GM23338 (cell line): ENCODE data around the gene CAMP. TPM values are rescaled to one million over a fixed set of nuclear protein-coding genes. Genes with fewer than 3 reads are reported as not detected.
A peak's percentile ranks its signal among the peaks of the same experiment; 100 is the strongest.

Source experiments
- ATAC-seq: fragments of 200-7000 bp; cut with Tn5 transposase; 3 replicates; pipeline ENCODE4 v1.9.1; 2020
- DNase-seq: peaks from one replicate; pipeline ENCODE4 v3.0.0-alpha.2; 2015; ENCODE audit warnings: low spot score
- H2AFZ ChIP-seq: fragments of 200-600 bp; sonication (generic); 2 replicates; pipeline ENCODE4 v1.8.0; 2016; ENCODE audit warnings: antibody characterized with exemption, mild to moderate bottlenecking, moderate library complexity
- H3F3A ChIP-seq: fragments of 200-600 bp; sonication (generic); replicated peaks from 2 replicates; pipeline ENCODE4 v1.8.0; 2017; ENCODE audit warnings: antibody characterized with exemption, mixed run types, low read depth
- H3K27ac ChIP-seq: fragments of 200-600 bp; sonication (generic); 2 replicates; pipeline ENCODE4 v1.6.1; 2016; ENCODE audit warnings: low read depth
- H3K27me3 ChIP-seq: fragments of 200-600 bp; sonication (generic); 2 replicates; pipeline ENCODE4 v1.8.0; 2016; ENCODE audit warnings: mild to moderate bottlenecking, mixed run types, moderate library complexity; ENCODE audit not compliant: insufficient read depth
- H3K36me3 ChIP-seq: fragments of 200-600 bp; sonication (generic); 2 replicates; pipeline ENCODE4 v1.8.0; 2016; ENCODE audit warnings: mild to moderate bottlenecking; ENCODE audit not compliant: insufficient read depth
- H3K4me1 ChIP-seq: fragments of 200-600 bp; sonication (generic); 2 replicates; pipeline ENCODE4 v1.8.0; 2016; ENCODE audit warnings: mild to moderate bottlenecking, moderate library complexity; ENCODE audit not compliant: insufficient read depth
- H3K4me2 ChIP-seq: fragments of 200-600 bp; sonication (generic); 2 replicates; pipeline ENCODE4 v1.7.1; 2017; ENCODE audit warnings: mixed run types
- H3K4me3 ChIP-seq: fragments of 200-600 bp; sonication (generic); 2 replicates; pipeline ENCODE4 v1.6.1; 2016; ENCODE audit warnings: mixed run types
- H3K79me2 ChIP-seq: fragments of 200-600 bp; sonication (generic); replicated peaks from 2 replicates; pipeline ENCODE4 v1.8.0; 2017; ENCODE audit warnings: mild to moderate bottlenecking; ENCODE audit not compliant: insufficient read depth
- H3K9me2 ChIP-seq: fragments of 200-600 bp; sonication (generic); 2 replicates; pipeline ENCODE4 v1.8.0; 2017; ENCODE audit not compliant: insufficient read depth
- H4K20me1 ChIP-seq: fragments of 200-600 bp; sonication (generic); replicated peaks from 2 replicates; pipeline ENCODE4 v1.8.0; 2017; ENCODE audit warnings: mild to moderate bottlenecking; ENCODE audit not compliant: insufficient read depth
- H3K27ac Mint-ChIP-seq: 2 replicates; pipeline ENCODE4 v1.8.0; 2020; ENCODE audit warnings: inconsistent platforms, mild to moderate bottlenecking, moderate library complexity, mixed read lengths
- H3K27me3 Mint-ChIP-seq: 3 replicates; pipeline ENCODE4 v1.8.0; 2022; ENCODE audit warnings: low read depth, mild to moderate bottlenecking, moderate library complexity, mixed read lengths, inconsistent platforms; ENCODE audit not compliant: insufficient read depth, poor library complexity
- H3K36me3 Mint-ChIP-seq: 3 replicates; pipeline ENCODE4 v1.8.0; 2021; ENCODE audit warnings: low read depth, mild to moderate bottlenecking, inconsistent platforms, moderate library complexity, mixed read lengths
- H3K4me1 Mint-ChIP-seq: 3 replicates; pipeline ENCODE4 v1.8.0; 2020; ENCODE audit warnings: mild to moderate bottlenecking, inconsistent platforms, mixed read lengths
- H3K4me3 Mint-ChIP-seq: 3 replicates; pipeline ENCODE4 v1.8.0; 2021; ENCODE audit warnings: moderate library complexity, mild to moderate bottlenecking, inconsistent platforms, mixed read lengths
- H3K9me3 Mint-ChIP-seq: 3 replicates; pipeline ENCODE4 v1.8.0; 2020; ENCODE audit warnings: moderate library complexity, mild to moderate bottlenecking, inconsistent platforms, mixed read lengths
- CREB1 ChIP-seq: fragments of 250-450 bp; sonication (Bioruptor Pico); IDR thresholded peaks from 2 replicates; pipeline ENCODE4 v1.5.0; 2020; ENCODE audit warnings: low read depth, mild to moderate bottlenecking, moderate library complexity
- ETS1 ChIP-seq: IDR thresholded peaks from 2 replicates; pipeline ENCODE4 v1.6.1; 2016; ENCODE audit warnings: antibody characterized with exemption
- EZH2 ChIP-seq: fragments of 200-600 bp; sonication (generic); IDR thresholded peaks from one replicate; pipeline ENCODE4 v1.8.0; 2017; ENCODE audit warnings: antibody characterized with exemption, mild to moderate bottlenecking, low read depth; ENCODE audit not compliant: unreplicated experiment
- EZH2phosphoT487 ChIP-seq: fragments of 200-600 bp; sonication (generic); IDR thresholded peaks from one replicate; pipeline ENCODE4 v1.8.1; 2018; ENCODE audit warnings: antibody characterized with exemption; ENCODE audit not compliant: unreplicated experiment
- JUNB ChIP-seq: IDR thresholded peaks from one replicate; pipeline ENCODE4 v1.6.1; 2016; ENCODE audit warnings: antibody characterized with exemption; ENCODE audit not compliant: unreplicated experiment
- NANOG ChIP-seq: IDR thresholded peaks from 2 replicates; pipeline ENCODE4 v1.6.1; 2016; ENCODE audit warnings: antibody characterized with exemption, borderline replicate concordance
- POLR2AphosphoS5 ChIP-seq: IDR thresholded peaks from 2 replicates; pipeline ENCODE4 v1.6.1; 2016; ENCODE audit warnings: antibody characterized with exemption, low read depth
- STAT1 ChIP-seq: IDR thresholded peaks from one replicate; pipeline ENCODE4 v1.6.1; 2016; ENCODE audit warnings: antibody characterized with exemption; ENCODE audit not compliant: unreplicated experiment
- ZNF331 ChIP-seq: fragments of 250-450 bp; sonication (Bioruptor Pico); IDR thresholded peaks from 2 replicates; pipeline ENCODE4 v1.5.0; 2020; ENCODE audit warnings: low read depth, mild to moderate bottlenecking, moderate library complexity
- ZNF462 ChIP-seq: fragments of 250-450 bp; sonication (Bioruptor Pico); IDR thresholded peaks from 2 replicates; pipeline ENCODE4 v1.5.0; 2020; ENCODE audit warnings: mild to moderate bottlenecking, moderate library complexity
- polyA plus RNA-seq: library from polyadenylated mRNA; unstranded; fragments of >200 nt; fragmentation: Nextera tagmentation; extraction: Ambion mirVana; gene quantifications from 2 replicates; pipeline ENCODE4 v1.2.1, GENCODE V29; 2016
- total RNA-seq: library from RNA; depleted of rRNA; stranded (reverse); fragments of >200 nt; shearing (Covaris generic); gene quantifications from 2 replicates; pipeline ENCODE4 v1.2.3, GENCODE V29; 2014
- TF ChIP-seq, protein P1 (sequence below), 2 experiments: fragments of 200-600 bp in 1 of 2; sonication (generic) in 1 of 2; conservative IDR thresholded peaks; 2 replicates each; pipeline versions ENCODE4 v1.5.1 to v1.6.1; 2016 to 2017; ENCODE audit warnings: antibody characterized with exemption in 2 of 2, low read depth in 2 of 2, mild to moderate bottlenecking in 2 of 2, moderate library complexity in 1 of 2
- TF ChIP-seq, protein P2 (sequence below): IDR thresholded peaks from one replicate; pipeline ENCODE4 v1.6.1; 2018; ENCODE audit warnings: antibody characterized with exemption; ENCODE audit not compliant: unreplicated experiment

The CAMP gene
- total and polyA plus RNA-seq, 2 experiments from 2014 or later, result not detected

GRCh38 chr3:48190911-48191310 is 32.4 kb upstream of the CAMP start:
- H3K9me3 Mint-ChIP-seq, result no peaks in the 10 kb centered on the region
- TF ChIP-seq, protein P1, sequence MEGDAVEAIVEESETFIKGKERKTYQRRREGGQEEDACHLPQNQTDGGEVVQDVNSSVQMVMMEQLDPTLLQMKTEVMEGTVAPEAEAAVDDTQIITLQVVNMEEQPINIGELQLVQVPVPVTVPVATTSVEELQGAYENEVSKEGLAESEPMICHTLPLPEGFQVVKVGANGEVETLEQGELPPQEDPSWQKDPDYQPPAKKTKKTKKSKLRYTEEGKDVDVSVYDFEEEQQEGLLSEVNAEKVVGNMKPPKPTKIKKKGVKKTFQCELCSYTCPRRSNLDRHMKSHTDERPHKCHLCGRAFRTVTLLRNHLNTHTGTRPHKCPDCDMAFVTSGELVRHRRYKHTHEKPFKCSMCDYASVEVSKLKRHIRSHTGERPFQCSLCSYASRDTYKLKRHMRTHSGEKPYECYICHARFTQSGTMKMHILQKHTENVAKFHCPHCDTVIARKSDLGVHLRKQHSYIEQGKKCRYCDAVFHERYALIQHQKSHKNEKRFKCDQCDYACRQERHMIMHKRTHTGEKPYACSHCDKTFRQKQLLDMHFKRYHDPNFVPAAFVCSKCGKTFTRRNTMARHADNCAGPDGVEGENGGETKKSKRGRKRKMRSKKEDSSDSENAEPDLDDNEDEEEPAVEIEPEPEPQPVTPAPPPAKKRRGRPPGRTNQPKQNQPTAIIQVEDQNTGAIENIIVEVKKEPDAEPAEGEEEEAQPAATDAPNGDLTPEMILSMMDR (conservative IDR thresholded peaks at IDR 0.05; ENCODE audit: low read depth in 2 of 2), result no peak
- TF ChIP-seq ZNF331 (CRISPR knock-in tag) (no peak), STAT1 (no peak), EZH2 (no peak), ETS1 (no peak), ZNF462 (CRISPR knock-in tag) (no peak), JUNB (no peak), NANOG (no peak), EZH2phosphoT487 (no peak), POLR2AphosphoS5 (no peak), CREB1 (CRISPR knock-in tag) (no peak)
- TF ChIP-seq, protein P2, sequence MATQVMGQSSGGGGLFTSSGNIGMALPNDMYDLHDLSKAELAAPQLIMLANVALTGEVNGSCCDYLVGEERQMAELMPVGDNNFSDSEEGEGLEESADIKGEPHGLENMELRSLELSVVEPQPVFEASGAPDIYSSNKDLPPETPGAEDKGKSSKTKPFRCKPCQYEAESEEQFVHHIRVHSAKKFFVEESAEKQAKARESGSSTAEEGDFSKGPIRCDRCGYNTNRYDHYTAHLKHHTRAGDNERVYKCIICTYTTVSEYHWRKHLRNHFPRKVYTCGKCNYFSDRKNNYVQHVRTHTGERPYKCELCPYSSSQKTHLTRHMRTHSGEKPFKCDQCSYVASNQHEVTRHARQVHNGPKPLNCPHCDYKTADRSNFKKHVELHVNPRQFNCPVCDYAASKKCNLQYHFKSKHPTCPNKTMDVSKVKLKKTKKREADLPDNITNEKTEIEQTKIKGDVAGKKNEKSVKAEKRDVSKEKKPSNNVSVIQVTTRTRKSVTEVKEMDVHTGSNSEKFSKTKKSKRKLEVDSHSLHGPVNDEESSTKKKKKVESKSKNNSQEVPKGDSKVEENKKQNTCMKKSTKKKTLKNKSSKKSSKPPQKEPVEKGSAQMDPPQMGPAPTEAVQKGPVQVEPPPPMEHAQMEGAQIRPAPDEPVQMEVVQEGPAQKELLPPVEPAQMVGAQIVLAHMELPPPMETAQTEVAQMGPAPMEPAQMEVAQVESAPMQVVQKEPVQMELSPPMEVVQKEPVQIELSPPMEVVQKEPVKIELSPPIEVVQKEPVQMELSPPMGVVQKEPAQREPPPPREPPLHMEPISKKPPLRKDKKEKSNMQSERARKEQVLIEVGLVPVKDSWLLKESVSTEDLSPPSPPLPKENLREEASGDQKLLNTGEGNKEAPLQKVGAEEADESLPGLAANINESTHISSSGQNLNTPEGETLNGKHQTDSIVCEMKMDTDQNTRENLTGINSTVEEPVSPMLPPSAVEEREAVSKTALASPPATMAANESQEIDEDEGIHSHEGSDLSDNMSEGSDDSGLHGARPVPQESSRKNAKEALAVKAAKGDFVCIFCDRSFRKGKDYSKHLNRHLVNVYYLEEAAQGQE, result no peak
- Histone ChIP-seq H3K27me3 (no peaks in the 10 kb centered on the region), H3K9me2 (no peaks in the 10 kb centered on the region), H3F3A (peaks cover 4% of the 10 kb centered on the region), H3K27ac (peak overlapping the region; percentile 61; the same call in 1 of the 2 replicates), H2AFZ (peak overlapping the region; percentile 98), H3K79me2 (peaks cover 20% of the 10 kb centered on the region), H4K20me1 (0 out of 2 replicates have a peak, but pooled peaks cover 3% of the 10 kb centered on the region), H3K4me3 (no peak overlapping the region), H3K36me3 (peaks cover 3% of the 10 kb centered on the region; the same call in 1 of the 2 replicates), H3K4me2 (peak overlapping the region; percentile 67), H3K4me1 (peaks cover 28% of the 10 kb centered on the region)
- no peak overlapping the region for H3K27ac Mint-ChIP-seq
- H3K36me3 Mint-ChIP-seq, result peaks cover 15% of the 10 kb centered on the region
- peaks cover 22% of the 10 kb centered on the region for H3K27me3 Mint-ChIP-seq
- no peak overlapping the region; the same call in 2 of the 3 replicates for H3K4me3 Mint-ChIP-seq
- H3K4me1 Mint-ChIP-seq, result peaks cover 27% of the 10 kb centered on the region
- no peak for ATAC-seq
- DNase-seq, result no peak
